COLO668 (cell line): Measurements from ENCODE around the gene CDK14.

Experiments used
- DNase-seq: peaks from one replicate; lab custom pipeline; 2025; ENCODE audit not compliant: unreplicated experiment; lab: John Stamatoyannopoulos, UW

CDK14 gene

GRCh38 chr7:90834771-90835170 lies 238.7 kb downstream of the CDK14 start:
- DNase-seq: no peak

- no peak for DNase-seq
Measured at GRCh38 chr7:90835861-90836260, 239.7 kb downstream of the CDK14 start.

GRCh38 chr7:90836937-90837336 lies 240.8 kb downstream of the CDK14 start:
- DNase-seq: no peak

GRCh38 chr7:90838799-90839198 lies 242.7 kb downstream of the CDK14 start:
- no peak for DNase-seq

- no peak for DNase-seq
Measured at GRCh38 chr7:90839316-90839715, 243.2 kb downstream of the CDK14 start.

- DNase-seq: no peak
Measured at GRCh38 chr7:90839727-90840291, 243.7 kb downstream of the CDK14 start.

- no peak for DNase-seq
Measured at GRCh38 chr7:90841759-90842429, 245.8 kb downstream of the CDK14 start.

GRCh38 chr7:90842430-90842788 lies 246.3 kb downstream of the CDK14 start:
- DNase-seq: no peak

GRCh38 chr7:90843472-90843871 lies 247.4 kb downstream of the CDK14 start:
- DNase-seq: no peak

GRCh38 chr7:90844421-90844820 lies 248.3 kb downstream of the CDK14 start:
- DNase-seq: no peak

- no peak for DNase-seq
Measured at GRCh38 chr7:90846192-90846591, 250.1 kb downstream of the CDK14 start.

- no peak for DNase-seq
Measured at GRCh38 chr7:90850066-90850465, 253.9 kb downstream of the CDK14 start.

- DNase-seq: no peak
Measured at GRCh38 chr7:90850471-90850870, 254.3 kb downstream of the CDK14 start.

- DNase-seq: no peak
Measured at GRCh38 chr7:90853205-90853604, 257.1 kb downstream of the CDK14 start.

GRCh38 chr7:90856351-90857070 lies 260.4 kb downstream of the CDK14 start:
- no peak for DNase-seq

- no peak for DNase-seq
Measured at GRCh38 chr7:90857603-90858002, 261.5 kb downstream of the CDK14 start.

GRCh38 chr7:90858546-90858945 lies 262.4 kb downstream of the CDK14 start:
- no peak for DNase-seq

- no peak for DNase-seq
Measured at GRCh38 chr7:90859521-90859920, 263.4 kb downstream of the CDK14 start.

- no peak for DNase-seq
Measured at GRCh38 chr7:90864088-90864487, 268.0 kb downstream of the CDK14 start.

- no peak for DNase-seq
Measured at GRCh38 chr7:90869335-90869734, 273.2 kb downstream of the CDK14 start.

GRCh38 chr7:90876701-90877100 lies 280.6 kb downstream of the CDK14 start:
- no peak for DNase-seq

GRCh38 chr7:90877201-90877600 lies 281.1 kb downstream of the CDK14 start:
- no peak for DNase-seq
